Ishikawa (cell line): Measurements from ENCODE around the gene GRM1.

Experiments used
- CEBPB ChIP-seq: IDR thresholded peaks from 2 replicates; pipeline ENCODE4 v1.6.1; 2012
- EP300 ChIP-seq: IDR thresholded peaks from 2 replicates; pipeline ENCODE4 v1.6.1; 2012; ENCODE audit warnings: borderline replicate concordance
- MAX ChIP-seq: IDR thresholded peaks from 2 replicates; pipeline ENCODE4 v1.6.1; 2012
- RAD21 ChIP-seq: IDR thresholded peaks from 2 replicates; pipeline ENCODE4 v1.6.1; 2012; ENCODE audit warnings: low read depth
- REST ChIP-seq: IDR thresholded peaks from 2 replicates; pipeline ENCODE4 v1.6.1; 2012; ENCODE audit warnings: low read depth, mild to moderate bottlenecking
- TAF1 ChIP-seq: IDR thresholded peaks from 2 replicates; pipeline ENCODE4 v1.6.1; 2012; ENCODE audit warnings: low read depth, mild to moderate bottlenecking
- TCF12 ChIP-seq: IDR thresholded peaks from 2 replicates; pipeline ENCODE4 v1.6.1; 2012; ENCODE audit warnings: low read depth
- TEAD4 ChIP-seq: IDR thresholded peaks from 2 replicates; pipeline ENCODE4 v1.6.1; 2012
- ZBTB7A ChIP-seq: IDR thresholded peaks from 2 replicates; pipeline ENCODE4 v1.6.1; 2012; ENCODE audit warnings: low read depth

- TF ChIP-seq TAF1 (no peak), CEBPB (no peak), REST (no peak), MAX (no peak), TCF12 (0 out of 2 replicates have a peak, but pooled peaks have one; percentile 38), EP300 (peak; percentile 78), TEAD4 (peak; percentile 34; the same call in 1 of the 2 replicates), ZBTB7A (no peak), RAD21 (peak; percentile 15; the same call in 1 of the 2 replicates)
Measured at GRCh38 chr6:146300521-146300920, 271.7 kb downstream of the GRM1 start.
